ENCODE measurements around the gene TLR3.
"Not testable (repeated sequence)": the region's sequence is repeated elsewhere in the genome, so short reads cannot be mapped to it uniquely, and the experiment has no call there.

Gene TLR3

DNA sequence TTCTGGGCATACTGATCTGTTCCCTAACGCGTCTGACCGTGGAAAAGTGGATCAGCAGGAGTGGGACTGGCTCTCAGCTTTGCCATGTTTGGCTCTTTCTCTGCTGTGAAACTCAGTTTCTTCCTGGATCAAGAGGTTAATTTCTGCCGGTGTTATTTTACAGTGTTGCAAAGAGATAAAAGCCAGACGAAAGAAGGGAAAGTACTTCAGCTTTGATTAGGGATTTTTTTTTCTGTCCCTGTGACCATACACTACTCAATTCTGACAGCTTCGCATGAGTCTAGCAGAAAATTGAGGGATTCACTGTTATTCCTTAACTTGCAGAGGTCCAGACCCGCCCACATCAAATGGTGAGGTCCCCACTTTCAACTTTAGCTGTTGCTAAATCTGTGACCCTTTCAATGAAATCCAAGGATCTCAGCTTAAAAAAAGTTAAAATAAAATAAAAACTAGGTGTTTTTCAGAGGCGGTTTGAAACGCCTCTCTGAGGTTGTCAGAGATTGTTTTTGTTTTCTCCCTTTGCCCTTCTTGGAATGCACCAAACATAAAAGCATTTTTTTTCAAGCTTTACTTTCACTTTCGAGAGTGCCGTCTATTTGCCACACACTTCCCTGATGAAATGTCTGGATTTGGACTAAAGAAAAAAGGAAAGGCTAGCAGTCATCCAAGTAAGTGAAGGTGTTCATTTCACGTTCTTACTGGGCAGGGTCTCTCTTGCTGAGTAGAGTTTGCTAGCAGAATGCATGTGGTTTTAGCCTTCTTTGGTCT lies at the start of gene TLR3:
Gene TLR3 (plus strand): TSS at position 576 of the 768 bp plus-strand sequence. CDS start 7,464 bp downstream, outside the sequence.
- DNase-seq (ENCODE audit: low read depth), result no peak

- DNase-seq (ENCODE audit: low read depth), result no peak
Observed at GRCh38 chr4:186019269-186019668, 49.7 kb upstream of the TLR3 start.

- DNase-seq (ENCODE audit: low read depth), result no peak
Observed at GRCh38 chr4:186020106-186020792, 48.7 kb upstream of the TLR3 start.

GRCh38 chr4:186020793-186021407 lies 48.1 kb upstream of the TLR3 start:
- no peak for DNase-seq (ENCODE audit: low read depth)

GRCh38 chr4:186021461-186022167 lies 47.3 kb upstream of the TLR3 start:
- DNase-seq (ENCODE audit: low read depth), result no peak

DNA sequence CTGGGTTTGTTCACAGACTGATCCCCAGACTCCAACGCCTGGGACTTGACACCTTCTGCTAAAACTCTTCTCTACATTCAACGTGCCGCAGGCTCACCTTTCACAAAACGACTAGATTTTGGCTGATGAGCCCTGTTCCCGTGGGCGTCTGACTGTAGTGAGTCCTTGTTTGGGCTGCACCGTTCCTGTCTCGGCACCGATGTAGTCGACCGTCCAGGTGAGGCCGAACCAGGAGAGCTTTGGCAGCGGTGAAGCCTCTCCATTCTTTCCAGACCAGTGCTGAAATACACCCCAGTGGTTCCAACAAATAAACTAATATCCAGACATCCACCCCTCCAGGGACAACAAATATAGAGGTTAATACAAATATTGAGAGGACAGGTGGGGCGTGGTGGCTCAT lies 45.0 kb upstream of the TLR3 start:
- DNase-seq (ENCODE audit: low read depth), result no peak

DNA sequence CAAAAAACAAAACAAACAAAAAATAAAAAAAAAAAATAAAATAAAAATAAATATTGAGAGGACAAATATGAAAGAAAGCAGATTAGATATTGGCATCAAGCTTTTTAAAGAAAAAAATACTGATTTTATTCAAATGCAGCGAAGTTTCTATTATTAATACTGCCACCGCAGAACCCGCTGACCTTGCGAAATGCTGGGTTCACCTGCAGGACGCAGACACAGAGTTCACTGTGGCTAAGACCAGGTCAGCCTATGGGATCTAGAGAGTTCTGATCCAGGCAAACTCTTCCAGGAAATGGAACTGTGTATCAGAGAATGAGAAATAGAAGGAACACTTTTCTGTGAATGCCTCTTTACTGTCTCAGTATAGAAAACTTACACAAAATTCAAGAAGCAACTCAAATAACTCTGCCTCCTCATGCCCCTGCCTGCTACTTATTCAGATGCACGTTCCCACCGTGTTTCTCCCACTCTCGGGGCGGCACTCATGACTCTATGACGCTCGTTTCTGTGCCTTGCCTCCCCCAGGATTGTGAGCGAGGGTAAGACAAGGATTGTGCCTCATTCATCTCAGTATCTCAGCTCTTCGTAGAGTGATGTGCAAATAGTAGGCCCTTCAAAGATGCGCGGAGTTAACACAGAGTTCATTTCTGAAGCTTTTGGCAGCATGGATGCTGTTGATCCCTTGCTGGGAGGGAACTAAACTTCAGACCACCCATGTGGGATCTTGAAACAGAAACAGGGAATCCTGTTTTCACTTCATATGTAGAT lies 44.1 kb upstream of the TLR3 start:
- DNase-seq (ENCODE audit: low read depth), result no peak

GRCh38 chr4:186025408-186025690 lies 43.6 kb upstream of the TLR3 start:
- no peak for DNase-seq (ENCODE audit: low read depth)

- no peak for DNase-seq (ENCODE audit: low read depth)
Observed at GRCh38 chr4:186027405-186027804, 41.6 kb upstream of the TLR3 start.

DNA sequence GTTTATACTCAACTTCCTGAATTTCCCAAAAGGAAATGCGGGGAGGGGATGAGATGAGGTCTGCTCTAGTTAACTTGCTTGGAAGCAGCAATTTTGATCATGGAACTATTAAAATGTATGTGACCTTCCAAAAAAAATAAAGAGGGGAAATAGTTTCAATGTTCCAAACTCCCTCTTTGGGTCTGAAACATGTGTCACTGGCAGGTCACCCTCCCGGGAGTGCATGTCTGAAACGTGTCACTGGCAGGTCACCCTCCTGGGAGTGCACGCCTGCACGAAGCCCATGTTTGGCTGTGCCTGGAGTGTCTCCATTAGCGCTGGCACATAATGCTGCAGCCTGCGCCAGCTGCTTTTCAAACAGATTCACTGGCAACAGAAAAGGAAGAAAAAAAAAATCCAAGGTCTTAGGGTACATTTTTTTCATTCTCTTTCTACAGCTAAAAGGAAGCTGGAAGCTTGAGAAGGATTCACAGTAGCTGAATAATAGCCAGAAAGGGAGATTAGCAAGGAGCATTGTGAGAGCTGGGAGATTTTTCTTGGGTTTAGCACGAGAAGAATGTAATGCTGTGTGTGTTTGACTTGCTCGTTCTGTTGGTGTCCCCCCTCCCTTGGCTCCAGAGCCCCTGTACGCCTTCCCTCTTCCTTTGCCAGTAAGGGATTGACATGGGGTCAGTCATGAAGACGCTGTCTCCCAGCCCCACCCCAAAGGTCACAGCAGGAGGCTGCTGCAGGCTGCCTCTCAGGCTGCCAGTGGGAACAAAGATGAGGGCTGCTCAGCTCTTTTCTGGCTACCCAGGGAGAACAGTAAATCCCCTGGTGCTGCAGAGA lies 39.2 kb upstream of the TLR3 start:
- DNase-seq (ENCODE audit: low read depth), result no peak

DNA sequence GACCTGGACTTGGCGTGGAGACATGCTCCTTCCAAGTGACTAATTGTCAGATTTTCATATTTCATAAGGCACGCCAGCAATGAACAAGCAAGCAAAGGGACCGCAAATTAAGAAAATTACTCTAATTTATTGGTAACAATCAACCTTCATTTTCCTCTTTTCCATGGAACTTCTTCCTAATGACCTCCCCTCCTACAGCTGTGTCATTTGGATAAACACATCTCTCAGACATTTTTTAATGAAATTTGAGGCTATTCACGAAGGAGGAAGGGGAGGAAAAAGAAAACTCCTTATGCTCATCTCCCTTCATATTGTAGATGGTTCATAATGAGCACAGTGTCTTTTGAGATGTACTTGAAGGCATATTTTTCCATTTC lies 38.6 kb upstream of the TLR3 start:
- DNase-seq (ENCODE audit: low read depth), result no peak

- DNase-seq (ENCODE audit: low read depth), result no peak
Observed at GRCh38 chr4:186030795-186031194, 38.2 kb upstream of the TLR3 start.

- DNase-seq (ENCODE audit: low read depth), result no peak
Observed at GRCh38 chr4:186032259-186032658, 36.7 kb upstream of the TLR3 start.

DNA sequence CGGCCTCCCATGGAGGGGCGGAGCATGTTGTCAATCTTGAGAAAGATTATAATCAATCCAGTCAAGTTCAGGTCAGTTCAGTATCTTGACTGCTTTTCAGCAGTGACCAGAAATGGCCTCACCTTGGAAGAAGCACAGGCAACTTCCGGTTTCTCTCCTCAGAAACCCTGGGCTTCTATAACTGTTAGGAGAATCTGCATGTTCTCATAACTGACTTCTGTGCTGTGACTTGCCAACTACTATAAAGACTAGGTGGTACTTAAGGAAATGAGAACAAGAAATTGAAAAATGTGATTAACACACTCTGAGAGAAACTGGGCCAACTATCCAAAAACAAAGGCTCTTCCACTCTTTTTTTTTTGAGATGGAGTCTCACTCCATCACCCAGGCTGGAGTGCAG lies 35.9 kb upstream of the TLR3 start:
- no peak for DNase-seq (ENCODE audit: low read depth)

GRCh38 chr4:186034613-186035012 lies 34.3 kb upstream of the TLR3 start:
- DNase-seq (ENCODE audit: low read depth), result not testable (repeated sequence)

- no peak for DNase-seq (ENCODE audit: low read depth)
Observed at GRCh38 chr4:186036976-186037581, 31.9 kb upstream of the TLR3 start.

DNA sequence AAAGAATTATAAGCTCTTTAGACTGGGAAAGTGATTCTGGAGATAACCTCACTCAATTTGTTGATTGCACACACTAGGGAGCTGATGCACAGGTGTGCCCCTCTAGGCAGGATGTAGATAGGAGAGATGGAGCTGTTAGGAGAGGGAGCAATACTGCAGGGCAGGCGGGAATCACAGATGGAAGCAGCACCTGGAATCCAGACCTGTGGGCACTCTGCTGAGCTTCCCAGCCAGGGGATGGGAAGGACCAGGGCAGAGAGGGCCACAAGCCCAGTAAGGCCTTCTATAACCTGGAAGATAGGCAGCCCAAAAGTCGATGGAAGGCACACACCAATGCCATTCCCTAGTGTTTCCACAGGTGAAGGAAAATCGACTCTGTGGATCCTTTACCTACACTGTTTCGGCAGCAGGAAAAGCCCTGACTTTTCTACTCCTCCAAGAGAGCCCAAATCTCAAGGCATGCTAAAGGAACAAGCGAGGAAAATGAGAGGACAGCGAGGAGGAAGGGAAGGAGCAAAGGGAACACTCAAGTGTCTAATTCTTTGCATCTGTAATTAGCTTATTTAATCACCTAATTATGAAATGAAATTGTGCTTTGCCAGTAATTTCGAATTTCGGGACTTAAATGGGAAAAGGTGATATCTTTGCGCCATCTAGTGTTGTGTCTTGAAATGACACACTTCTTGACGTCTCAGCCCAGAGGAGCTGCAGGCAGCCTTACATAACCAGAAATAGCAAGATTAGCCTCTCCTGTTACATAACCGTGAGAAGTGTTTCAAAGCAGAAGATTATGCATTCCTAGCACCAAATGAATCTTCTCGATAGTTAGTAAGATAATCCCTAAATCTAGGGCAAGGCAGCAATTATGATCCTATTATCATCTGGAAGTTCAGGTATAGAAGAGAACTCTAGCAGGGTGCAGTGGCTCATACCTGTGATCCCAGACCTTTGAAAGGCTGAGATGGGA lies 31.0 kb upstream of the TLR3 start:
- no peak for DNase-seq (ENCODE audit: low read depth)

GRCh38 chr4:186039697-186040096 lies 29.3 kb upstream of the TLR3 start:
- no peak for DNase-seq (ENCODE audit: low read depth)

GRCh38 chr4:186040316-186040715 lies 28.6 kb upstream of the TLR3 start:
- no peak for DNase-seq (ENCODE audit: low read depth)

DNA sequence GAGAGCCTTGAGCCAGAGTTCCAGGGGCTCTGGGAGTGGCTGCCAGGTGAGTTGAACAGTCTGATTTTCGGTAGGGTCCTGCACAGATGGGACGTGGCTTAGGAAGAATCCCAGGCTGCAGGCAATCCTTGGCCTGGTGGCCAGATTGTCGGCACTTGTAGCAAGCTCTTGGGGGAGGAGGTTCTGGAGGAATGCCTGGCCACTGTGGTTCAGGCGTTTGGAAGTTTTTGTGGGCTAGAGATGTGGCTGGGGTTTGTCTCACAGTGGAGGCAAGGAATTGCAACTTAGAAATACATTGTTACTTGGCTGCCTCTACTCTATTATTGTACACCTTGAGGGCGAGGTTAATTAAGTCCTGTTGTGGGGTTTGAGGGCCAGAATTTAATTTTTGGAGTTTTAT lies 21.5 kb upstream of the TLR3 start:
- DNase-seq (ENCODE audit: low read depth), result not testable (repeated sequence)

All from T-helper 22 cell (primary cell).